Measurements from ENCODE around the gene TPSAB1.
"Not testable (repeated sequence)": the region's sequence is repeated elsewhere in the genome, so short reads cannot be mapped to it uniquely, and the experiment has no call there.

The TPSAB1 gene

GRCh38 chr16:1225051-1225451 lies 15.5 kb upstream of the TPSAB1 start, which contains the start of gene TPSG1:
Gene TPSG1 (minus strand): TSS chr16:1225268. CDS start chr16:1225252, 16 bp downstream.
- DNase-seq = no peak

- not testable (repeated sequence) for DNase-seq
These were observed 14.7 kb upstream of the TPSAB1 start for GRCh38 chr16:1225728-1226311.

GRCh38 chr16:1226692-1227091 lies 13.8 kb upstream of the TPSAB1 start:
- not testable (repeated sequence) for DNase-seq

- not testable (repeated sequence) for DNase-seq
These were observed 12.3 kb upstream of the TPSAB1 start for GRCh38 chr16:1228227-1228626.

- DNase-seq = not testable (repeated sequence)
These were observed 11.0 kb upstream of the TPSAB1 start for GRCh38 chr16:1229476-1229875.

- DNase-seq = not testable (repeated sequence)
These were observed 10.4 kb upstream of the TPSAB1 start, which contains the start of gene TPSB2 for GRCh38 chr16:1230084-1230470. Gene TPSB2 (minus strand): TSS chr16:1230184. CDS start chr16:1229951, 233 bp downstream.

- DNase-seq = not testable (repeated sequence)
These were observed 9.9 kb upstream of the TPSAB1 start for GRCh38 chr16:1230471-1231212.

GRCh38 chr16:1231301-1231700 lies 9.2 kb upstream of the TPSAB1 start:
- DNase-seq = not testable (repeated sequence)

GRCh38 chr16:1232049-1232748 lies 8.3 kb upstream of the TPSAB1 start:
- DNase-seq = not testable (repeated sequence)

- not testable (repeated sequence) for DNase-seq
These were observed 3.8 kb upstream of the TPSAB1 start for GRCh38 chr16:1236659-1237058.

GRCh38 chr16:1237990-1238389 lies 2.5 kb upstream of the TPSAB1 start:
- DNase-seq = no peak

GRCh38 chr16:1238909-1239308 lies 1.6 kb upstream of the TPSAB1 start:
- DNase-seq = not testable (repeated sequence)

- not testable (repeated sequence) for DNase-seq
These were observed 930 bp upstream of the TPSAB1 start for GRCh38 chr16:1239575-1239974.

GRCh38 chr16:1241081-1241480 lies 576 bp downstream of the TPSAB1 start:
- not testable (repeated sequence) for DNase-seq

GRCh38 chr16:1243363-1243762 lies 2.9 kb downstream of the TPSAB1 start:
- not testable (repeated sequence) for DNase-seq

- not testable (repeated sequence) for DNase-seq
These were observed 3.7 kb downstream of the TPSAB1 start for GRCh38 chr16:1243907-1244850.

- no peak for DNase-seq
These were observed 4.4 kb downstream of the TPSAB1 start for GRCh38 chr16:1244881-1245280.

- no peak for DNase-seq
These were observed 5.0 kb downstream of the TPSAB1 start for GRCh38 chr16:1245452-1246020.

GRCh38 chr16:1247903-1248537 lies 7.5 kb downstream of the TPSAB1 start:
- DNase-seq = not testable (repeated sequence)

GRCh38 chr16:1249031-1249755 lies 8.7 kb downstream of the TPSAB1 start:
- DNase-seq = not testable (repeated sequence)

All from activated CD4-positive, alpha-beta T cell treated with anti-CD3 and anti-CD28 coated beads for 1 hour (primary cell).